Stimulated activated CD4-positive, alpha-beta T cell treated with anti-CD3 and anti-CD28 coated beads, Interleukin-1b, Interleukin-23, amount 100 ng/mL, for 1 hour (primary cell): Measurements from ENCODE around the gene NHERF2.

Experiments
- DNase-seq, 2 donors: peaks; one replicate each; pipeline ENCODE4 v3.0.0-alpha.2; 2020; ENCODE audit warnings: low read depth in 2 of 2

Gene NHERF2

GRCh38 chr16:2040787-2041522 lies 14.3 kb downstream of the NHERF2 start:
- DNase-seq, result no peak

- no peak for DNase-seq
Observed at GRCh38 chr16:2042171-2042985, 15.7 kb downstream of the NHERF2 start.

GRCh38 chr16:2042986-2043666 lies 16.4 kb downstream of the NHERF2 start:
- no peak for DNase-seq

- DNase-seq, result no peak
Observed at GRCh38 chr16:2043667-2044451, 17.2 kb downstream of the NHERF2 start.

- DNase-seq, result no peak
Observed at GRCh38 chr16:2044541-2044940, 17.8 kb downstream of the NHERF2 start.

GRCh38 chr16:2045965-2046892 lies 19.5 kb downstream of the NHERF2 start:
- DNase-seq, result no peak

GRCh38 chr16:2046893-2047329 lies 20.2 kb downstream of the NHERF2 start:
- DNase-seq, result no peak

- DNase-seq, result peak; percentile 75 to 79
Observed at GRCh38 chr16:2047330-2048115, 20.8 kb downstream of the NHERF2 start, which contains the start of the genes NTHL1 and TSC2. TSS of gene NTHL1 (minus strand) at chr16:2047834. CDS start at chr16:2047823, 11 bp downstream. TSS of gene TSC2 (plus strand) at chr16:2047985. CDS start at chr16:2048616, 631 bp downstream.

GRCh38 chr16:2048116-2048543 lies 21.4 kb downstream of the NHERF2 start:
- DNase-seq, result no peak

GRCh38 chr16:2053211-2053610 lies 26.5 kb downstream of the NHERF2 start:
- no peak for DNase-seq

GRCh38 chr16:2053897-2054296 lies 27.2 kb downstream of the NHERF2 start:
- no peak for DNase-seq

- no peak for DNase-seq
Observed at GRCh38 chr16:2054543-2055245, 28.0 kb downstream of the NHERF2 start.

GRCh38 chr16:2056077-2056476 lies 29.4 kb downstream of the NHERF2 start:
- DNase-seq, result no peak

GRCh38 chr16:2056681-2057407 lies 30.1 kb downstream of the NHERF2 start:
- no peak for DNase-seq

GRCh38 chr16:2057438-2057837 lies 30.7 kb downstream of the NHERF2 start:
- no peak for DNase-seq

- DNase-seq, result no peak
Observed at GRCh38 chr16:2058420-2058819, 31.7 kb downstream of the NHERF2 start.

GRCh38 chr16:2058872-2059271 lies 32.2 kb downstream of the NHERF2 start:
- no peak for DNase-seq

GRCh38 chr16:2060346-2060745 lies 33.6 kb downstream of the NHERF2 start:
- DNase-seq, result no peak
